Tibial artery (tissue), 4 donors: ENCODE data around the gene SLC2A13.

Experiments used
- DNase-seq, 2 donors: peaks; one replicate each; pipeline ENCODE4 v3.0.0-alpha.2; 2019
- H3K27ac ChIP-seq, 2 donors: fragments of 200-600 bp; sonication (generic) in 1 of 2; 1 replicate in 1 of 2; 2 replicates in 1 of 2; pipeline ENCODE4 v1.5.1; 2018 to 2019; ENCODE audit warnings: mild to moderate bottlenecking in 1 of 2
- H3K27me3 ChIP-seq, 2 donors: fragments of 200-600 bp; sonication (generic) in 1 of 2; one replicate each; pipeline versions ENCODE4 v1.5.1 to v1.6.0; 2016 to 2019
- H3K36me3 ChIP-seq, 3 donors: fragments of 200-600 bp; sonication (generic) in 2 of 3; one replicate each; pipeline ENCODE4 v1.5.1; 2016 to 2019; ENCODE audit warnings: mild to moderate bottlenecking in 2 of 3
- H3K4me1 ChIP-seq, 4 donors: fragments of 200-600 bp; sonication (generic) in 2 of 4; 1 replicate in 3 of 4; 2 replicates in 1 of 4; pipeline ENCODE4 v1.5.1; 2016 to 2019
- H3K4me3 ChIP-seq, 2 donors: fragments of 200-600 bp; sonication (generic) in 1 of 2; 1 replicate in 1 of 2; 2 replicates in 1 of 2; pipeline ENCODE4 v1.5.1; 2018 to 2019; ENCODE audit warnings: mild to moderate bottlenecking in 2 of 2
- H3K9me3 ChIP-seq, 3 donors: fragments of 200-600 bp; sonication (generic) in 1 of 3; one replicate each; pipeline ENCODE4 v1.5.1; 2016 to 2019
- intact Hi-C: fragments of 100-400 bp; cut with DNase I; formaldehyde crosslinking; loops from one replicate; pipeline ENCODE4 v1.15.0; 2023; ENCODE audit warnings: low total_unique reads
- TF ChIP-seq, protein P1 (sequence below), 2 experiments: fragments of 200-600 bp in 1 of 2; fragments of 450-650 bp in 1 of 2; IDR thresholded peaks; one replicate each; pipeline ENCODE4 v1.5.1; 2017 to 2019; ENCODE audit warnings: antibody characterized with exemption in 2 of 2, mild to moderate bottlenecking in 1 of 2, moderate library complexity in 1 of 2

SLC2A13 gene

DNA sequence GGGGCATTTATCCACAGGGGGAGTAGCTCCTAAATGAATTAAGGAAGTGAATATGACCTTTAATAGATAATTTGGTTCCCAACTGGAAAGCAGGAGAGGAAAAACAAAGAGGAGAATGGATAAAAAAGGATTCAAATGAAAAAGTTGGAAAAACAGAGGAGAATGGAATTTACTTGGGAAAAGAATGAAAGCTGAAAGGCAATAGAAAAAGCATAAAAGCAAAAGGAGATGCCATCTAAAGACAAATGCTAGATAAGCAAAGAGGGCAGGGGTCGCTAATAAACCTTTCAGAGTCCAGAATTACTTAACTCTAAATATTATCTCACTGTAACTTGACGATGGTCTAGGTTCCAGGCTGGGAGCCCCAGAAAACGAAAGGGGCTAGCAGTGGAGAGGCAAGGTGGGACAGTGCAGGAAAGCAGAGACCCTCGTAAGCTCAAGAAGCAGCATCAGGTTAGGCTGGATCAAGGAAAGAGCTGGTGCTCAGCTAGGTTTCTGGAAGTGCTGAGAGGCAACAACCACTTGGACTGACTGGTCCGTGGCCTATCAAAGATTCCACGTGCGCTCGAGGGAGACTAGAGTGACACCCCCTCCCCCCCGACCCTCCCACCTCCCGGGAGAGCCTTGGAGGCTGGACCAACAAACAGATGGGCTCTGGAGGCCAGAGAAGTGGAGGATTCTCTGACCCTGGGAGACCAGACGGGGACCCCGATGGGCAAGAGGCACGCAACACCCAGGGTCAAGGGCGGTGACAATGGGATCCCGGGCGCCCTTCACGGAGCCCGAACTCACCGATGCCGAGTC is 1.2 kb downstream of the SLC2A13 start:
- Histone ChIP-seq H3K36me3 (no peaks in the 10 kb centered on the region), H3K27ac (peak overlapping the region; percentile 91), H3K4me1 (peaks cover 0 to 22% (median 5%) of the 10 kb centered on the region in 4 donors), H3K27me3 (peaks cover 0 to 5% of the 10 kb centered on the region in 2 donors), H3K4me3 (peak overlapping the region; percentile 98 to 99), H3K9me3 (no peaks in the 10 kb centered on the region)
- intact Hi-C loops, result no loop called here
- no peak for DNase-seq
- TF ChIP-seq, protein P1, sequence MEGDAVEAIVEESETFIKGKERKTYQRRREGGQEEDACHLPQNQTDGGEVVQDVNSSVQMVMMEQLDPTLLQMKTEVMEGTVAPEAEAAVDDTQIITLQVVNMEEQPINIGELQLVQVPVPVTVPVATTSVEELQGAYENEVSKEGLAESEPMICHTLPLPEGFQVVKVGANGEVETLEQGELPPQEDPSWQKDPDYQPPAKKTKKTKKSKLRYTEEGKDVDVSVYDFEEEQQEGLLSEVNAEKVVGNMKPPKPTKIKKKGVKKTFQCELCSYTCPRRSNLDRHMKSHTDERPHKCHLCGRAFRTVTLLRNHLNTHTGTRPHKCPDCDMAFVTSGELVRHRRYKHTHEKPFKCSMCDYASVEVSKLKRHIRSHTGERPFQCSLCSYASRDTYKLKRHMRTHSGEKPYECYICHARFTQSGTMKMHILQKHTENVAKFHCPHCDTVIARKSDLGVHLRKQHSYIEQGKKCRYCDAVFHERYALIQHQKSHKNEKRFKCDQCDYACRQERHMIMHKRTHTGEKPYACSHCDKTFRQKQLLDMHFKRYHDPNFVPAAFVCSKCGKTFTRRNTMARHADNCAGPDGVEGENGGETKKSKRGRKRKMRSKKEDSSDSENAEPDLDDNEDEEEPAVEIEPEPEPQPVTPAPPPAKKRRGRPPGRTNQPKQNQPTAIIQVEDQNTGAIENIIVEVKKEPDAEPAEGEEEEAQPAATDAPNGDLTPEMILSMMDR (IDR thresholded peaks at IDR 0.05), result no peak

DNA sequence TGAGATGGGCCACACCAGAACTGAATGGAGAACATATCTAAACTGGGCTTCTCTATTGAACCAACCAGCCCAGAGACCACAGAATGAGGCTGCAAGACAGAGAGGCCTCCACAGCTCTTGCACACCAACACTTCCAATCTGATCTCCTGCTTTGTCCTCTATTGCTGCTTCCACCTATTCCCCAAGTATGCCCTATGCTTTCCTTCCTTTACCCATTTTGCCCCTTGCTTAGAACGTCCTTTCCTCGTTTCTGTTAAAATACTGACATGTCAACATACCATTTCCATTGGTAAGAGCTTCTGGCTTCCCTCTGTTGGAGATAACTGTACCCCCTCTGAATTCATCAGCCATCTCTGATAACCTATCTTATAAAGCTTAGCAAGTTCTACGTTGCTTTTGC is 2.8 kb downstream of the SLC2A13 start:
- H3K4me3 ChIP-seq, result no peak overlapping the region
- H3K4me1 ChIP-seq, result peaks cover 0 to 22% (median 5%) of the 10 kb centered on the region in 4 donors
- no peak overlapping the region for H3K27ac ChIP-seq
- TF ChIP-seq, protein P1 (IDR thresholded peaks at IDR 0.05), result no peak
- no peaks in the 10 kb centered on the region for H3K27me3 ChIP-seq
- H3K36me3 ChIP-seq, result no peaks in the 10 kb centered on the region
- no peaks in the 10 kb centered on the region for H3K9me3 ChIP-seq
- no peak for DNase-seq
- intact Hi-C loops, result no loop called here

DNA sequence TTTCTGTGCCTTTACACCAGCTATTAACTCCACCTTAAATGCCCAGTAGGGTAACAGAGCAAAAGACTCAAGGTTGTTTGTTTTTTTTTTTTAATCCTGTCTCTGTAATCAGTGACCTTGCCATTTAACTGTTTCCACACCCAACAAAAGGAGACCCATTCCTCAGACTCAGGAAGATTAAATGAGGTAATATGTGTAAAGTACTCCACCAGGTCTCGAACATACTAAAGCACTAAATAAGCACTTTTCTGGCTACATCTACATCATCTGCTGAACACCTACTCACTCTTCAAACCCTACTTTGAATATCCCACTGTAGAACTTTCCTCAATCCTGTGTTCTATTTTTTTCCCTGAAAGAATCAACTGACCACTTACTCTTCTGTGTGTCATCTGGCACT is 4.1 kb downstream of the SLC2A13 start:
- DNase-seq, result no peak
- Histone ChIP-seq H3K9me3 (no peaks in the 10 kb centered on the region), H3K27me3 (no peaks in the 10 kb centered on the region), H3K4me3 (no peak overlapping the region), H3K4me1 (peaks cover 0 to 22% (median 2%) of the 10 kb centered on the region in 4 donors), H3K36me3 (no peaks in the 10 kb centered on the region), H3K27ac (no peak overlapping the region)
- TF ChIP-seq, protein P1 (IDR thresholded peaks at IDR 0.05), result no peak
- intact Hi-C loops, result no loop called here

DNA sequence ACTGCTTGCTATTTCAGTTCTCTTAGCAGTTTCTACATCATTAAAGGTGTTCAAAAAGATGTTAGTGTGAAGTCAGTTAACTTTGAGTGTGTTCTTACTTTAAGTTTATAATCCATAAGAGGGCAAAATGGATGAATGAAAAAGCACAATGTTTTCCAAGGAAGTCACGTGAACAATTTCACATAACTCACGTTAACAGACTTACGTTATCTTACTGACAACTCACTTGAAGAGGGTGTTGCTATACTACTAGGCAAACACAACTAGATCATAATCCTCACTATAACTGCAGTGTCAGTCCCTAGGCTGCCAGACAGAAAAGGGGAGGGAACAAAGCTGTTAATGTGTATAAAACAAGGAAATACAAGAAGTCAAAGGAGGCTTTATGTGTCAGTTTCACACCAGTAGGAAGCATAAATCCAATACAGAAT is 6.4 kb downstream of the SLC2A13 start:
- intact Hi-C loops, result no loop called here
- TF ChIP-seq, protein P1 (IDR thresholded peaks at IDR 0.05), result no peak
- H3K36me3 ChIP-seq, result no peaks in the 10 kb centered on the region
- no peaks in the 10 kb centered on the region for H3K27me3 ChIP-seq
- DNase-seq, result no peak
- H3K9me3 ChIP-seq, result no peaks in the 10 kb centered on the region
- H3K27ac ChIP-seq, result no peak overlapping the region
- peaks cover 0 to 17% (median 0%) of the 10 kb centered on the region in 4 donors for H3K4me1 ChIP-seq
- H3K4me3 ChIP-seq, result no peak overlapping the region

DNA sequence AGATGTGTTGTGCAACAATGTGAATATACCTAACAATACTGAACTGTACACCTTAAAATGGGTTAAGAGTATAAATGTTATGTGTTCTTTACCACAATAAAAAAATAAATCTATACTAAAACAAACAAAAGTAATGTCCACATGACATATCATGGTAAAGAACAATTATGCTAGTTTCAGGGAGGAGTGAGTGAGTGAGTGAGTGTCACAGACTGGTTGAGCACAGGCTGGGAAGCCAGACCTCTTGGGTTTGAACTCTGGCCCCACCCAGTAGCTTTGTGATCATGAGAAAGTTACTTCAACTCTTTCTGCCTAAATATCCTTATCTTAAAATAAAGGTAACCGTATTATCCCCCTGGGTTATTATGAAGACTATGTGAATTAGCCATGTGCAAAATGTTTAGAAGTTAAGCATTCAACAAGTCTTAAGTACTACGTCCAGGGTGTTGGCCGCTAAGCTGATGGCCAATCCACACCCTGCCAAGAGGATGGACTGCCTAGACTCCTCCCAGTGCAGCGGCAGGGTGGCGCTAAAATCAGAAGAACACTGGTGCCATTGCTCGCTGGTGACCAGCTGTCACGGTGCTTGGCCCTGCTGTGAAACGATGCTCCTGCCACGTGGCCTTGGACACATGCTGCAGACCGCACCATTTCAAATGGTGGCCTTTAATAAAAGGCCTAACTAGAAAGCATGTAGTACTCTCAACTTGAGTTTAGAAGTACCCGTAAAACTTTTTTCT is 7.3 kb downstream of the SLC2A13 start:
- Histone ChIP-seq H3K4me1 (peaks cover 0 to 8% (median 0%) of the 10 kb centered on the region in 4 donors), H3K4me3 (no peak overlapping the region), H3K9me3 (no peaks in the 10 kb centered on the region), H3K36me3 (no peaks in the 10 kb centered on the region), H3K27me3 (no peaks in the 10 kb centered on the region), H3K27ac (no peak overlapping the region)
- DNase-seq, result no peak
- TF ChIP-seq, protein P1 (IDR thresholded peaks at IDR 0.05), result no peak
- intact Hi-C loops, result no loop called here
